Right lobe of liver (tissue), 4 donors: ENCODE results near the gene ITGB1BP1.

Experiments used
- POLR2A ChIP-seq: fragments of 450-650 bp; IDR thresholded peaks from one replicate; pipeline ENCODE4 v1.6.1; 2017; ENCODE audit warnings: antibody characterized with exemption, mild to moderate bottlenecking
- TF ChIP-seq, protein P1 (sequence below), 4 donors: fragments of 200-600 bp in 3 of 4; fragments of 450-650 bp in 1 of 4; IDR thresholded peaks; one replicate each; pipeline versions ENCODE4 v1.5.1 to v1.8.0; 2016 to 2022; ENCODE audit warnings: antibody characterized with exemption in 4 of 4, mild to moderate bottlenecking in 2 of 4
- donor health status: DM: no; HTN: no; CAD: no.
- donor health status: DM: no; HTN: no; CAD: no.
- donor health status: DM: no; HTN: yes; CAD: no.

DNA sequence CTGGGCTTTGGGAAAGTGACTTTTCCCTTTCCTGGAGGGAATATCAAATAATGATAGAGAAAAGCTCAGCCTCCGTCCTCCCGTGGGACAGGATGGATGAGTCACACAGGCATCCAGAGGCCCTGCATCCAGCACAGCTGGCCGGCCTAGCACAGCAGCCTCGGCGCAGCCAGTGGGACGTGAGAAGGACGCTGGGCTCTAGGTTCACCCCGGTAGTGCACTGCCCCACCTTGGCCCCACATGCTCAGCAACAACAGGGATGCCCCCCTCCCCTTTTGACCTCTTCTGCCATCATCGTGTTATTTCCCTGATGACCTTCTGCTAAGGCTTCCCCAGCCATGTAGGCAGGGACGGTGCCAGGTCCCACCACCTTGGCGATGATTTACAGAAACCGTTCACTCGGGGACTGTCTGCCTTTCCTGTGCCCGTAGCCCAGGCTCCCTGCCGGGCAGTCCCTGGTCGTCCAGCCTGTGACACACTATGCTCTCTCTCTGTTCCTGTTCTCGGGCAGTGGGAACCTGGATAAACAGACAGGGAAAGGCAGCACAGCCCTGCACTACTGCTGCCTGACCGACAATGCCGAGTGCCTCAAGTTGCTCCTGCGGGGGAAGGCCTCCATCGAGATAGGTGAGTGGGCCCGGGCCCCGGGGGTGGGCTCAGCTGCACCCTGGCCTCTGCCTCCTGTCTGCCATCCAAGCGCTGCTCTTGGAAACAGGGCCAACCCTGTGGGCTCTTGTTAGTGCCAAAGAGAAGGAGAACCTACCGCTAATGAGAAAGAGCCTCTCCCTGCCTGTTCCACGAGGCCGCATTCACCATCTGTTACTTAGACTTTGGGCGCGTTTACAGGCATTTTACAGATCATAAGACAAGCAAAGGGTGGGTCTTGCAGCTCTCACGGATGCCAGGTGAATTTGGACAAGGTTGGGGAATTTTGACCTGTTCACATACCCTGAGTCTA is 44.6 kb downstream of the ITGB1BP1 start:
- TF ChIP-seq, protein P1, sequence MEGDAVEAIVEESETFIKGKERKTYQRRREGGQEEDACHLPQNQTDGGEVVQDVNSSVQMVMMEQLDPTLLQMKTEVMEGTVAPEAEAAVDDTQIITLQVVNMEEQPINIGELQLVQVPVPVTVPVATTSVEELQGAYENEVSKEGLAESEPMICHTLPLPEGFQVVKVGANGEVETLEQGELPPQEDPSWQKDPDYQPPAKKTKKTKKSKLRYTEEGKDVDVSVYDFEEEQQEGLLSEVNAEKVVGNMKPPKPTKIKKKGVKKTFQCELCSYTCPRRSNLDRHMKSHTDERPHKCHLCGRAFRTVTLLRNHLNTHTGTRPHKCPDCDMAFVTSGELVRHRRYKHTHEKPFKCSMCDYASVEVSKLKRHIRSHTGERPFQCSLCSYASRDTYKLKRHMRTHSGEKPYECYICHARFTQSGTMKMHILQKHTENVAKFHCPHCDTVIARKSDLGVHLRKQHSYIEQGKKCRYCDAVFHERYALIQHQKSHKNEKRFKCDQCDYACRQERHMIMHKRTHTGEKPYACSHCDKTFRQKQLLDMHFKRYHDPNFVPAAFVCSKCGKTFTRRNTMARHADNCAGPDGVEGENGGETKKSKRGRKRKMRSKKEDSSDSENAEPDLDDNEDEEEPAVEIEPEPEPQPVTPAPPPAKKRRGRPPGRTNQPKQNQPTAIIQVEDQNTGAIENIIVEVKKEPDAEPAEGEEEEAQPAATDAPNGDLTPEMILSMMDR (IDR thresholded peaks at IDR 0.05) = no peak
- no peak for TF ChIP-seq POLR2A
